SK-N-SH treated with all-trans-retinoic acid at 6 μM for 48 hours (cell line): Measurements from ENCODE around the gene HIRA.

Experiments used
- ATAC-seq: fragments of 200-7000 bp; cut with Tn5 transposase; 3 replicates; pipeline ENCODE4 v1.9.1; 2020; ENCODE audit warnings: mild to moderate bottlenecking, moderate library complexity
- ARNTL ChIP-seq: fragments of 450-650 bp; formaldehyde crosslinking; IDR thresholded peaks from 2 replicates; pipeline ENCODE4 v1.5.0; 2020; ENCODE audit warnings: low read depth, mild to moderate bottlenecking, moderate library complexity, borderline replicate concordance
- BACH2 ChIP-seq: fragments of 250-450 bp; sonication (Bioruptor Pico); IDR thresholded peaks from 2 replicates; pipeline ENCODE4 v1.9.0; 2021; ENCODE audit warnings: mild to moderate bottlenecking, borderline replicate concordance
- CSDC2 ChIP-seq: fragments of 250-450 bp; sonication (Bioruptor Pico); IDR thresholded peaks from 2 replicates; pipeline ENCODE4 v1.5.0; 2020; ENCODE audit warnings: mild to moderate bottlenecking, moderate library complexity
- ESRRG ChIP-seq: fragments of 250-450 bp; sonication (Bioruptor Pico); IDR thresholded peaks from 2 replicates; pipeline ENCODE4 v1.6.1; 2021; ENCODE audit warnings: mild to moderate bottlenecking
- GLIS3 ChIP-seq: fragments of 250-450 bp; sonication (Bioruptor Pico); IDR thresholded peaks from 2 replicates; pipeline ENCODE4 v1.5.0; 2020; ENCODE audit warnings: mild to moderate bottlenecking, moderate library complexity
- ISL1 ChIP-seq: fragments of 250-450 bp; sonication (Bioruptor Pico); IDR thresholded peaks from 2 replicates; pipeline ENCODE4 v2.1.2; 2022; ENCODE audit warnings: mild to moderate bottlenecking, moderate library complexity
- OSR1 ChIP-seq: fragments of 250-450 bp; sonication (Bioruptor Pico); IDR thresholded peaks from 2 replicates; pipeline ENCODE4 v1.8.0; 2022; ENCODE audit warnings: moderate library complexity, mild to moderate bottlenecking, inconsistent platforms
- PPARA ChIP-seq: fragments of 250-450 bp; sonication (Bioruptor Pico); IDR thresholded peaks from 2 replicates; pipeline ENCODE4 v1.5.0; 2020; ENCODE audit warnings: mild to moderate bottlenecking, borderline replicate concordance
- RARB ChIP-seq: fragments of 250-450 bp; sonication (Bioruptor Pico); IDR thresholded peaks from 2 replicates; pipeline ENCODE4 v1.8.0; 2021; ENCODE audit warnings: mild to moderate bottlenecking, moderate library complexity
- SNAI2 ChIP-seq: fragments of 250-450 bp; sonication (Bioruptor Pico); IDR thresholded peaks from 2 replicates; pipeline ENCODE4 v1.5.0; 2020; ENCODE audit warnings: mild to moderate bottlenecking, moderate library complexity
- TCF4 ChIP-seq: fragments of 250-450 bp; sonication (Bioruptor Pico); IDR thresholded peaks from 2 replicates; pipeline ENCODE4 v1.8.0; 2021; ENCODE audit warnings: mild to moderate bottlenecking, moderate library complexity, borderline replicate concordance
- TOX ChIP-seq: fragments of 250-450 bp; sonication (Bioruptor Pico); IDR thresholded peaks from 2 replicates; pipeline ENCODE4 v1.8.0; 2021; ENCODE audit warnings: mild to moderate bottlenecking, moderate library complexity, borderline replicate concordance
- ZFP3 ChIP-seq: fragments of 250-450 bp; sonication (Bioruptor Pico); IDR thresholded peaks from 2 replicates; pipeline ENCODE4 v1.5.0; 2020; ENCODE audit warnings: mild to moderate bottlenecking, moderate library complexity
- ZNF565 ChIP-seq: fragments of 450-650 bp; formaldehyde crosslinking; conservative IDR thresholded peaks from 2 replicates; pipeline ENCODE4 v1.5.0; 2020; ENCODE audit warnings: low read depth, mild to moderate bottlenecking, moderate library complexity
- ZNF70 ChIP-seq: fragments of 450-650 bp; formaldehyde crosslinking; IDR thresholded peaks from 2 replicates; pipeline ENCODE4 v1.5.0; 2020; ENCODE audit warnings: mild to moderate bottlenecking, moderate library complexity
- ZNF8 ChIP-seq: fragments of 450-650 bp; formaldehyde crosslinking; IDR thresholded peaks from 2 replicates; pipeline ENCODE4 v1.5.0; 2020; ENCODE audit warnings: mild to moderate bottlenecking, moderate library complexity
- TF ChIP-seq, protein P1 (sequence below): fragments of 250-450 bp; sonication (Bioruptor Pico); IDR thresholded peaks from 2 replicates; pipeline ENCODE4 v1.5.1; 2021; ENCODE audit warnings: mild to moderate bottlenecking, moderate library complexity
- TF ChIP-seq, protein P2 (sequence below): fragments of 250-450 bp; sonication (Bioruptor Pico); IDR thresholded peaks from 2 replicates; pipeline ENCODE4 v1.5.1; 2020; ENCODE audit warnings: low read depth, mild to moderate bottlenecking, moderate library complexity
- TF ChIP-seq, protein P3 (sequence below): fragments of 250-450 bp; sonication (Bioruptor Pico); IDR thresholded peaks from 2 replicates; pipeline ENCODE4 v1.8.0; 2021; ENCODE audit warnings: low read depth, mild to moderate bottlenecking, moderate library complexity, borderline replicate concordance
- TF ChIP-seq, protein P4 (sequence below): fragments of 250-450 bp; sonication (Bioruptor Pico); IDR thresholded peaks from 2 replicates; pipeline ENCODE4 v1.5.0; 2020; ENCODE audit warnings: mild to moderate bottlenecking, moderate library complexity
- TF ChIP-seq, protein P5 (sequence below): fragments of 250-450 bp; sonication (Bioruptor Pico); IDR thresholded peaks from 2 replicates; pipeline ENCODE4 v1.8.0; 2020; ENCODE audit warnings: mild to moderate bottlenecking, moderate library complexity, borderline replicate concordance

HIRA gene

DNA sequence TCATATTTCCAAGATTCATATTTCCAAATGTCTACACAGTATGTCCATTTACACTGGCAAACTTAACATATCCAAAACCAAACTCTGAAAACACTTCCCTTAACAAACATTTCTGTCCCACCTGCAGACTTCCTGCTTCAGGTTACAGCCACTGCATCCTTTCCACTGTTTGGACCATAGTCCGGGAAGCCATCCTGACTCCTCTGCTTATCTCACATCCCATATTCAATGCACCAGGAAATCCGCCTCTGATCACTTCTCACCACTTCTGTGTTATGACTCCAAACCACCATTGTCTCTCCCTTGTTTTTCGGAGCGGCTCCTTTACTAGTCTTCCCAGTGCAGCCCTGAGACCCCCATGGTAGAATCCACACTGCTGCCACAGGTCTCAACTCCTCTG is 30.1 kb downstream of the HIRA start:
- no peak for ATAC-seq
- TF ChIP-seq ZNF8 (CRISPR knock-in tag) (no peak), ESRRG (CRISPR knock-in tag) (no peak), TCF4 (CRISPR knock-in tag) (no peak), ZFP3 (CRISPR knock-in tag) (no peak), SNAI2 (CRISPR knock-in tag) (no peak), PPARA (CRISPR knock-in tag) (no peak), GLIS3 (CRISPR knock-in tag) (no peak), ISL1 (CRISPR knock-in tag) (no peak), ARNTL (CRISPR knock-in tag) (no peak)
- TF ChIP-seq, protein P1, sequence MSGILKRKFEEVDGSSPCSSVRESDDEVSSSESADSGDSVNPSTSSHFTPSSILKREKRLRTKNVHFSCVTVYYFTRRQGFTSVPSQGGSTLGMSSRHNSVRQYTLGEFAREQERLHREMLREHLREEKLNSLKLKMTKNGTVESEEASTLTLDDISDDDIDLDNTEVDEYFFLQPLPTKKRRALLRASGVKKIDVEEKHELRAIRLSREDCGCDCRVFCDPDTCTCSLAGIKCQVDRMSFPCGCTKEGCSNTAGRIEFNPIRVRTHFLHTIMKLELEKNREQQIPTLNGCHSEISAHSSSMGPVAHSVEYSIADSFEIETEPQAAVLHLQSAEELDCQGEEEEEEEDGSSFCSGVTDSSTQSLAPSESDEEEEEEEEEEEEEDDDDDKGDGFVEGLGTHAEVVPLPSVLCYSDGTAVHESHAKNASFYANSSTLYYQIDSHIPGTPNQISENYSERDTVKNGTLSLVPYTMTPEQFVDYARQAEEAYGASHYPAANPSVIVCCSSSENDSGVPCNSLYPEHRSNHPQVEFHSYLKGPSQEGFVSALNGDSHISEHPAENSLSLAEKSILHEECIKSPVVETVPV: no peak
- TF ChIP-seq, protein P2, sequence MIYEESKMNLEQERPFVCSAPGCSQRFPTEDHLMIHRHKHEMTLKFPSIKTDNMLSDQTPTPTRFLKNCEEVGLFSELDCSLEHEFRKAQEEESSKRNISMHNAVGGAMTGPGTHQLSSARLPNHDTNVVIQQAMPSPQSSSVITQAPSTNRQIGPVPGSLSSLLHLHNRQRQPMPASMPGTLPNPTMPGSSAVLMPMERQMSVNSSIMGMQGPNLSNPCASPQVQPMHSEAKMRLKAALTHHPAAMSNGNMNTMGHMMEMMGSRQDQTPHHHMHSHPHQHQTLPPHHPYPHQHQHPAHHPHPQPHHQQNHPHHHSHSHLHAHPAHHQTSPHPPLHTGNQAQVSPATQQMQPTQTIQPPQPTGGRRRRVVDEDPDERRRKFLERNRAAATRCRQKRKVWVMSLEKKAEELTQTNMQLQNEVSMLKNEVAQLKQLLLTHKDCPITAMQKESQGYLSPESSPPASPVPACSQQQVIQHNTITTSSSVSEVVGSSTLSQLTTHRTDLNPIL (CRISPR knock-in tag): no peak
- TF ChIP-seq, protein P3, sequence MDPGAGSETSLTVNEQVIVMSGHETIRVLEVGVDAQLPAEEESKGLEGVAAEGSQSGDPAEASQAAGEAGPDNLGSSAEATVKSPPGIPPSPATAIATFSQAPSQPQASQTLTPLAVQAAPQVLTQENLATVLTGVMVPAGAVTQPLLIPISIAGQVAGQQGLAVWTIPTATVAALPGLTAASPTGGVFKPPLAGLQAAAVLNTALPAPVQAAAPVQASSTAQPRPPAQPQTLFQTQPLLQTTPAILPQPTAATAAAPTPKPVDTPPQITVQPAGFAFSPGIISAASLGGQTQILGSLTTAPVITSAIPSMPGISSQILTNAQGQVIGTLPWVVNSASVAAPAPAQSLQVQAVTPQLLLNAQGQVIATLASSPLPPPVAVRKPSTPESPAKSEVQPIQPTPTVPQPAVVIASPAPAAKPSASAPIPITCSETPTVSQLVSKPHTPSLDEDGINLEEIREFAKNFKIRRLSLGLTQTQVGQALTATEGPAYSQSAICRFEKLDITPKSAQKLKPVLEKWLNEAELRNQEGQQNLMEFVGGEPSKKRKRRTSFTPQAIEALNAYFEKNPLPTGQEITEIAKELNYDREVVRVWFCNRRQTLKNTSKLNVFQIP (CRISPR knock-in tag): no peak
- TF ChIP-seq, protein P4, sequence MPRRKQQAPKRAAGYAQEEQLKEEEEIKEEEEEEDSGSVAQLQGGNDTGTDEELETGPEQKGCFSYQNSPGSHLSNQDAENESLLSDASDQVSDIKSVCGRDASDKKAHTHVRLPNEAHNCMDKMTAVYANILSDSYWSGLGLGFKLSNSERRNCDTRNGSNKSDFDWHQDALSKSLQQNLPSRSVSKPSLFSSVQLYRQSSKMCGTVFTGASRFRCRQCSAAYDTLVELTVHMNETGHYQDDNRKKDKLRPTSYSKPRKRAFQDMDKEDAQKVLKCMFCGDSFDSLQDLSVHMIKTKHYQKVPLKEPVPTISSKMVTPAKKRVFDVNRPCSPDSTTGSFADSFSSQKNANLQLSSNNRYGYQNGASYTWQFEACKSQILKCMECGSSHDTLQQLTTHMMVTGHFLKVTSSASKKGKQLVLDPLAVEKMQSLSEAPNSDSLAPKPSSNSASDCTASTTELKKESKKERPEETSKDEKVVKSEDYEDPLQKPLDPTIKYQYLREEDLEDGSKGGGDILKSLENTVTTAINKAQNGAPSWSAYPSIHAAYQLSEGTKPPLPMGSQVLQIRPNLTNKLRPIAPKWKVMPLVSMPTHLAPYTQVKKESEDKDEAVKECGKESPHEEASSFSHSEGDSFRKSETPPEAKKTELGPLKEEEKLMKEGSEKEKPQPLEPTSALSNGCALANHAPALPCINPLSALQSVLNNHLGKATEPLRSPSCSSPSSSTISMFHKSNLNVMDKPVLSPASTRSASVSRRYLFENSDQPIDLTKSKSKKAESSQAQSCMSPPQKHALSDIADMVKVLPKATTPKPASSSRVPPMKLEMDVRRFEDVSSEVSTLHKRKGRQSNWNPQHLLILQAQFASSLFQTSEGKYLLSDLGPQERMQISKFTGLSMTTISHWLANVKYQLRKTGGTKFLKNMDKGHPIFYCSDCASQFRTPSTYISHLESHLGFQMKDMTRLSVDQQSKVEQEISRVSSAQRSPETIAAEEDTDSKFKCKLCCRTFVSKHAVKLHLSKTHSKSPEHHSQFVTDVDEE: no peak

DNA sequence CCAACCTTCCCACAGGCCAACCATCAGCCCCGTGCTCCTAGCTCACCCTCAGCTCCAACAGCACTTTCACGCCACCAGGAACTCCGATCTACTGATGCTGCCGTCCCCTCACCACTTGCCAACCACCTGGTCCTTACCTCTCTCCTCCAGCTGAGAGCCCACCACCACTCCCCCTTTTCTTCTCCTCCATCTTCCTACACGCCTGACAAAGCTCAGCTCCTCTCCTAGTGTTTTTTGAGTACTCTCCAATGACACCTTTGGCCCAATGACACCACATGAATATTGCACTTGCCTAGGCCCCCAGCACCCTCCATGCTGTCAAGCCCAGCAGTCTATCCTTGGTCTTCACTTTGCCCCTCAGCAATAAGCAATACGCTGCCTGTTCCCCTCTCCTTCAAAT is 30.7 kb downstream of the HIRA start:
- TF ChIP-seq, protein P4: no peak
- TF ChIP-seq ZNF565 (CRISPR knock-in tag): no peak
- no peak for TF ChIP-seq GLIS3 (CRISPR knock-in tag)
- TF ChIP-seq BACH2: no peak
- TF ChIP-seq TCF4 (CRISPR knock-in tag): no peak
- TF ChIP-seq ZNF70 (CRISPR knock-in tag): no peak
- TF ChIP-seq ESRRG (CRISPR knock-in tag): no peak
- TF ChIP-seq ISL1 (CRISPR knock-in tag): no peak
- TF ChIP-seq, protein P1: no peak
- TF ChIP-seq, protein P5, sequence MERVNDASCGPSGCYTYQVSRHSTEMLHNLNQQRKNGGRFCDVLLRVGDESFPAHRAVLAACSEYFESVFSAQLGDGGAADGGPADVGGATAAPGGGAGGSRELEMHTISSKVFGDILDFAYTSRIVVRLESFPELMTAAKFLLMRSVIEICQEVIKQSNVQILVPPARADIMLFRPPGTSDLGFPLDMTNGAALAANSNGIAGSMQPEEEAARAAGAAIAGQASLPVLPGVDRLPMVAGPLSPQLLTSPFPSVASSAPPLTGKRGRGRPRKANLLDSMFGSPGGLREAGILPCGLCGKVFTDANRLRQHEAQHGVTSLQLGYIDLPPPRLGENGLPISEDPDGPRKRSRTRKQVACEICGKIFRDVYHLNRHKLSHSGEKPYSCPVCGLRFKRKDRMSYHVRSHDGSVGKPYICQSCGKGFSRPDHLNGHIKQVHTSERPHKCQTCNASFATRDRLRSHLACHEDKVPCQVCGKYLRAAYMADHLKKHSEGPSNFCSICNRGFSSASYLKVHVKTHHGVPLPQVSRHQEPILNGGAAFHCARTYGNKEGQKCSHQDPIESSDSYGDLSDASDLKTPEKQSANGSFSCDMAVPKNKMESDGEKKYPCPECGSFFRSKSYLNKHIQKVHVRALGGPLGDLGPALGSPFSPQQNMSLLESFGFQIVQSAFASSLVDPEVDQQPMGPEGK (CRISPR knock-in tag): no peak
- no peak for TF ChIP-seq ZFP3 (CRISPR knock-in tag)
- no peak for TF ChIP-seq TOX (CRISPR knock-in tag)
- TF ChIP-seq OSR1 (CRISPR knock-in tag): no peak
- TF ChIP-seq RARB: no peak
- no peak for TF ChIP-seq CSDC2 (CRISPR knock-in tag)
- TF ChIP-seq ARNTL (CRISPR knock-in tag): no peak
- no peak for TF ChIP-seq SNAI2 (CRISPR knock-in tag)
- TF ChIP-seq, all 23 proteins: peak for 0

More for the DNA sequence above, 30.7 kb downstream of the HIRA start:
- no peak for ATAC-seq
